NCI-H2107 (cell line): ENCODE measurements around the gene RNF146.
"Not testable (repeated sequence)": the region's sequence is repeated elsewhere in the genome, so short reads cannot be mapped to it uniquely, and the experiment has no call there.

Experiments used
- DNase-seq: peaks from one replicate; lab custom pipeline; 2025; lab: John Stamatoyannopoulos, UW

RNF146 gene, protein sequence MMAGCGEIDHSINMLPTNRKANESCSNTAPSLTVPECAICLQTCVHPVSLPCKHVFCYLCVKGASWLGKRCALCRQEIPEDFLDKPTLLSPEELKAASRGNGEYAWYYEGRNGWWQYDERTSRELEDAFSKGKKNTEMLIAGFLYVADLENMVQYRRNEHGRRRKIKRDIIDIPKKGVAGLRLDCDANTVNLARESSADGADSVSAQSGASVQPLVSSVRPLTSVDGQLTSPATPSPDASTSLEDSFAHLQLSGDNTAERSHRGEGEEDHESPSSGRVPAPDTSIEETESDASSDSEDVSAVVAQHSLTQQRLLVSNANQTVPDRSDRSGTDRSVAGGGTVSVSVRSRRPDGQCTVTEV

DNA sequence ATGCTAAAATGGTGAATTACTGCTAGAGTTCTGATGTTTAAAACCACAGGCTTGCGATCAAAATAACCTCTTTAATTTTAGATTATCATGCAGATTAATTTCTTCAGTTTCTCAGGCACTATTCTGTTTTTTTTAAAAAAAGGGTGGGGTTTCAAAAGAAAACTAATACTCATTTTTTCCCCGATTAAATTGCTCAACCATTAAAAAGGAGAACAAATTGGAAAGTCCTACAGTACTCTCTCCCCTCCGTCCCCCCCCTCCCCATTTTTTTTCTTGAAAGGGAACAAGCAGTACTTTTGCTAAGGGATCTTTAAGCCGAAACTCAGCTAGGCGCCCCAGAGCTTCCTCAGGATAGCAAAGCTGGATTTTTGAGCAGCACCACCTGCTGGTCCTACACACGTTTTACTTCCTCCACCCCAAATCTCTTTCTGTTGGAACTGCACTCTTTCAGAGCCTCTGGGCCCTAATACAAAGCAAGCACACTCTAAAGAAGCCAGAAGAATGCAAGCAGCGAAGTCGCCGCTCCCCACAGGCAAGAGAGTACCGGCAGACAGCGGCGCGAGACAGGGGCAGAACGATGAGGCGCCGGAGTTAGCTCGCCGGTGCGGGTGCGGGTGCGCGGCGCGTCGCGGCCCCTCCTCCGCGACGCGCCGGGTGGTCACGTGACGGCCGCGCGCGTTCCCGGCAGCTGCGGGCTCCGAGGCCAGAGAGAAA, at the start of gene RNF146:
Gene RNF146 (plus strand): TSS at position 687 of the 714 bp plus-strand sequence. CDS start 13,475 bp downstream, outside the sequence.
- peak; percentile 65 for DNase-seq

- DNase-seq, result no peak
These were observed 46.8 kb upstream of the RNF146 start for GRCh38 chr6:127219869-127220268.

DNA sequence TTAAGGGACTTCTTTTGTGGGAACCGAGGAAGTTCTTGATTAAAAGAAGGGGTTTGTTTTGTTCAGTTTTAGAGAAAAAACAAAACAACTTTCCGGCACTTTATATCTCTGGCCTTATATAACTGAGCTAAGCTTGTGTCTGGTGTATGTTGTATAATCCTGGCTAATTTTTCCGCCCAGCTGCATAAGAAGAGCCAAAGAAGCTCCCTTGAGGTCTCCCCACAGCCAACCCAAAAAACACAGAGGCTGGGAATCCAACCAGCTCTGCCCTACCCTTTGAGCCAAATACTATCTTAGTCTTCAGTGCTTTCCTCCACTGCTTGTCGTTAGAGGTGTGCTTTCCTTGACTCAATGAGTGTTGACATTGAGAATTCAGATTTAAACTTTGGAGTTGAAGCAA, 45.5 kb upstream of the RNF146 start:
- no peak for DNase-seq

DNA sequence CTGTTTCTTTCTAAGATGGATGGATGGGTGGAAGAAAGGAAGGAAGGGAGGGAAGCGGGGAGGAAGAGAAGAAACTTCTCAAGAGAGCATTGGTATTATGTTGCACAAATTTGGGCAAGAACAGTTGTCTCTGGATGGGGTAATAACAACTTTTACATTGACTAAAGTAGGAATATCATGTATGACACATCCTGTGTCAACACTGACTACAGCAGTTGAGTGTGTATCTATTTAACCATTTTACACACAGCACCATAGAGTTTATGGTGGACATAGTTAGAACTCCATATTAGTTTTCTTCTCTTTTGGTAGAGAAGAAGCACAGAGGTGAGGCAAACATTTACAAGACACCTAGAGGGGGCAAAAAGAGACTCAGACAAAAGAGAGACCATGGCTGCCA, 44.2 kb upstream of the RNF146 start:
- no peak for DNase-seq

DNA sequence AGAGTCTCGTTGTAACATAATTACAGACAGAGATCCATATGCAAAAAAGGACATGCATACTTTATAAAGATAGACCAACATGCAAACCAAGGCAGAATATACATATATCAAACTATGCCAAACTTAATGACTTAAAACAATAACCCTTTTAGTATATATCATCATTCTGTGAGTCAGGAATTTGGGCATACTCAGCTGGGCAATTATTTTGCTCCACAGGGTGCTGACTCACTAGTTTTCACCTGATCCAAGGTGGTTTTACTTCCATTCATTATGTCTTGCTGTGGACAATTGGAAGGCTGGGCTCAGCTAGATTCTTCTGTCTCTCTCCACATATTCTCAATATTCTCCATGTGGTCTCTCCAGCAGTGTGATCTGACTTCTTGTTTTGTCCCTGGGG, 41.2 kb upstream of the RNF146 start:
- DNase-seq, result no peak

DNA sequence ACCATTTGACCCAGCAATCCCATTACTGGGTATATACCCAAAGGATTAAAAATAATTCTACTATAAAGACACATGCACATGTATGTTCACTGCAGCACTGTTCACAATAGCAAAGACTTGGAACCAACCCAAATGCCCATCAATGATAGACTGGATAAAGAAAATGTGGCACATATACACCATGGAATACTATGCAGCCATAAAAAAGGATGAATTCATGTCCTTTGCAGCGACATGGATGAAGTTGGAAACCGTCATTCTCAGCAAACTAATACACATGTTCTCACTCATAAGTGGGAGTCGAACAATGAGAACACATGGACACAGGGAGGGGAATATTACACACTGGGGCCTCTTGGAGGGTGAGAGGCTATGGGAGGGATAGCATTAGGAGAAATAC, 32.8 kb upstream of the RNF146 start:
- not testable (repeated sequence) for DNase-seq

DNA sequence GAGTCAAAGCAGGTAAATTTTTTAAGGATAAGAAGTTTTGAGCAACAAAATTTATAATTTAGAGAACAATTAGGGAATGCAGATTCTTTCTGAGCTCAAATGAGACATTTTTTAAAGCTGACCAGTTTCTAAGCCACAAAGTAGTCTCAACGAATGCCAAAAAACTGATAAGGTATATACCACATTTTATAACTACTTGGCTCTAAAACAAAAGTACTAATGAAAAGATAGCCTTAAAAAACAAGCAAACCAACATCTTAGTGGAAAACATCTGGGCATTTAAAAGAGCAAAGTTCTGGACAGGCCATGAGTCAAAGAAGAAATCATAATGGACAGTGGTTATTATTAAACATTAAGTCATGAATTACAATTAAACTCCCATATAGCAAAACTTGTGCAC, 23.2 kb upstream of the RNF146 start:
- DNase-seq, result no peak

DNA sequence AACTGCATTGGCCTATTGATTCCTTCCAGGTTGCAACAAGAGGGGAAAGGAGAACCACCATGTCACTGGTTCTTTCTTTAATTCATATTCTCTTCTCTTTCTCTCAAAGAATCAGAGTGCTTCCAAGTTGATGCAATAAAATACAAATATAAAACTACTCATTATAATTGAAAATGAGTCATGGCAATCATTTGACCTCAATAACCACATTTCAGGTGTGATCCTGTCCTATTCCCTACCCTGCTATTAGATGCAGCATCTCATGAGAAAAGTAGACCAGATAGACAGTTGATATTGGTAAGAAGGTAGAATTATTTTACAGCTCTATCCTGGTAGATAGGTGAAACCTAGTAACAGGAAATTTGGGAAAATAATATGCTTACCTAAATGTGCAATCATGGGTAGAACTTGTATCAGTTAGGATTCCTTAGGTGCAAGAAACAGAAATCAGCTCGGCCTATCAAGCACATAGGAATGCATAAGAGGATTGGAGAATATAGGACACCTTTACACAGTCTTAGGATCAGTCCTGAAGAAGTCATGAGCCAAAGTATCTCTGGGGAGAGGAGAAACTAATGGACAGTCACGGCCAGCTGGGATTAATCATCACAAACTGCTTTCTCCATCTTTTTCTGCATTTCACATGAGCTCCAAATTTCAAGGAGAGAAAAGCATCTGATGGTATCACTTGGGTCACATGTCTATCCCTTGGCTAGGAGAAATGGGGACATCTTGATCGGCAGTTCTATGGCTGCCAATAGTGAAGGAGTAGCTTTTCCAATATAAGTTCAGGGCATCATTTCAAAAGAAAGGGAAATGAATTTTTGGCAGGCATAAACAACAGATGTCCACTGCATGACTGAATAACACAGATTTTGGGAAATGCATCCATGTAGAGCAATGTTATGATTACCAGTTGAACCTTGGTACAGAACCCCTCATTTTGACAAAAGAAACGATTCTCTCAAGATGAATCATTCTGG, 19.3 kb upstream of the RNF146 start:
- no peak for DNase-seq

GRCh38 chr6:127249621-127250020, 17.0 kb upstream of the RNF146 start:
- DNase-seq, result no peak

- no peak for DNase-seq
These were observed 11.4 kb upstream of the RNF146 start for GRCh38 chr6:127255286-127255685.

GRCh38 chr6:127262896-127263295, 3.8 kb upstream of the RNF146 start:
- no peak for DNase-seq

- DNase-seq, result no peak
These were observed 3.2 kb upstream of the RNF146 start for GRCh38 chr6:127263481-127263880.

- peak; percentile 12 for DNase-seq
These were observed 405 bp downstream of the RNF146 start for GRCh38 chr6:127266892-127267645.

GRCh38 chr6:127267646-127268625, 1.3 kb downstream of the RNF146 start:
- no peak for DNase-seq

- DNase-seq, result no peak
These were observed 5.9 kb downstream of the RNF146 start for GRCh38 chr6:127272576-127272975.

- DNase-seq, result no peak
These were observed 6.8 kb downstream of the RNF146 start for GRCh38 chr6:127273499-127273898.

- DNase-seq, result no peak
These were observed 9.7 kb downstream of the RNF146 start for GRCh38 chr6:127276331-127276730.

- DNase-seq, result no peak
These were observed 11.5 kb downstream of the RNF146 start for GRCh38 chr6:127277878-127278843.

- no peak for DNase-seq
These were observed 13.2 kb downstream of the RNF146 start for GRCh38 chr6:127279815-127280214.
